Ecto neural progenitor cell (in vitro differentiated cells): ENCODE data around the gene SLC45A1.

Source experiments
- DNase-seq: peaks from one replicate; pipeline ENCODE4 v3.0.0-alpha.2; 2018; ENCODE audit warnings: low spot score

SLC45A1 gene

DNA sequence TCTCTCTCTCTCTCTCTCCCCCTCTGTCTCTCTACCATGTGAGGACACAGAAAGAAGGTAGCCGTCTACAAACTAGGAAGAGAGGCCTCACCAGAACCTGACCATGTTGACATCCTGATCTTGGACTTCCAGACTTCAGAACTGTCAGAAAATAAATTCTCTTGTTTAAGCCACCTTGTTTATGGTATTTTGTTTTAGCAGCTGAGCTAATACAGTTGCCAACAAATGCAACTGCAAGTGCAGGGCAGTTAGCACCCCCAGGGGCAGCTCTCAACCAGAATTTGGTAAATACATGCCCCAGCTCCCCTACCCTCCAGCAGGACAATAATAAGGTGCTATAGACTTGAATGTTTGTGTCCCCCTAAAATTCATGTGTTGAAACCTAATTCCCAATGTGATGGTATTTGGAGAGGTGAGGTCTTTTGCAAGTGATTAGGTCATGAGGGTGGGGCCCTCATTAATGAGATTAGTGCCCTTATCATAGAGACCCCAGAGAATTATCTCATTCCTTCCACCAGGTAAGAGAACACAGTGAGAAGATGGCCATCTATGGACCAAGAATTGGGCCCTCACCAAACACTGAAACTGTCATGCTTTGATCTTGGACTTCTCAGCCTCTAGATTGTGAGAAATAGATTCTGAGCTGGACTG, 6.7 kb upstream of the SLC45A1 start:
- no peak for DNase-seq

DNA sequence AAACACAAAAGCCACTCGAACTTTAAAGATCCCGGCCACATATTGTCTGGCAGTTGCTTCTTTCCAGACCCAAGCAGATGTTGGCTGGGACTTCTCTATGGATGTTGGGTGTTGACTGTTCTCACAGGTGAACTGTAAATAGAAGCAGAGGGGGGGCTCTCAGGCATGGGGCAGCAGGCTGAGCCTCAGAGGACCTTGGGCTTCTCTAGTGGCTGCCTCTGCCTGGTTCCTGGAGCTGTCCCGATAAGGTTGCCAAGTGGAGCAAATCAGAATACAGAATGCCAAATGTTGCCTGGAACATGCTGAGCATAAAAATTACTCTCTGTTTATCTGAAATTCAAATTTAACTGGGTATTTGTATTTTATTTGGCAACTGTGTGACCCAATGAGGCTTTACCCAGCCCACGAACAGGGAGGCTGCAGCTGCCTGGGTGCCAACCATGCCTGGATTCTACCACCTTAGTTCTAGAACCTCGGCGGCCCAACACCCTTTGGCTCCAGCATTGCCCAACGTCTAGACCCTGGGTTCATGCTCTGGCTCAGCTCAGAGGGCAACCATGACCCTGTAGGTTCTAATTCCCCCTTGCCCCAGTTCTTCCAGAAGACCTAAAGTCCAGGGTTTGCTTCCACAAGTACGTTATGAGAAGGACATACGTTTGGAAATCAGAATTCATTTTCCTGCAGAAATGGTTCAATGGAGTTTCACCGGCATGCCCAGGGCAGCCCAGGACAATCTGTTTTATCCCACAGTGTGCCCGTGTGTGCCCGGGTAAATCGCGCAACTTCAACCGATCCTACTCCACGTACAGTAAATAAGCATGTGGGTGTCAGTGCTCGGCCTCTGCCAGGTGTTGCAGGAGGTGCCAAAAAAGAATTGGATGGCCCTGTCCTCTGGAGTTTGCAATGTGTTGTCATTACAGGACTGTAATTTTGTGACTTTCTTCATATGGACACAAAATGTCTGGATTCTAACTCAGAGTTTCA, 5.4 kb upstream of the SLC45A1 start:
- no peak for DNase-seq

DNA sequence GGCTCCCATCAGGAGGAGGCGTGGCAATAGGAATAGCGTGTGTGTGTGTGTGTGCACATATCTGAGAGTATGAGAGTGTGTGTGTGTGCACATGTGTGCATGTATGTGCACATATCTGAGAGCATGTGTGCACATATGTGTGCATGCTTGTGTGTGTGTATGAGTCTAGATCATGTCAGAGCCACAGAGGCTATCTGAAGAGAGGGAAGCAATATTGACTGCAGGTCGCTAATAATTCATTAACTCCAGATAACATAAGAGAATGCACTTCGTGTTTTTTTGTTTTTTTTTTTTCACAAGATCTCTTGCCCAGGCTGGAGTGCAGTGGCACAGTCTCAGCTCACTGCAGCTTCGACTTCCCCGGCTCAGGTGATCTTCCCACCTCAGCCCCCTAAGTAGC, 4.7 kb upstream of the SLC45A1 start:
- no peak for DNase-seq

DNA sequence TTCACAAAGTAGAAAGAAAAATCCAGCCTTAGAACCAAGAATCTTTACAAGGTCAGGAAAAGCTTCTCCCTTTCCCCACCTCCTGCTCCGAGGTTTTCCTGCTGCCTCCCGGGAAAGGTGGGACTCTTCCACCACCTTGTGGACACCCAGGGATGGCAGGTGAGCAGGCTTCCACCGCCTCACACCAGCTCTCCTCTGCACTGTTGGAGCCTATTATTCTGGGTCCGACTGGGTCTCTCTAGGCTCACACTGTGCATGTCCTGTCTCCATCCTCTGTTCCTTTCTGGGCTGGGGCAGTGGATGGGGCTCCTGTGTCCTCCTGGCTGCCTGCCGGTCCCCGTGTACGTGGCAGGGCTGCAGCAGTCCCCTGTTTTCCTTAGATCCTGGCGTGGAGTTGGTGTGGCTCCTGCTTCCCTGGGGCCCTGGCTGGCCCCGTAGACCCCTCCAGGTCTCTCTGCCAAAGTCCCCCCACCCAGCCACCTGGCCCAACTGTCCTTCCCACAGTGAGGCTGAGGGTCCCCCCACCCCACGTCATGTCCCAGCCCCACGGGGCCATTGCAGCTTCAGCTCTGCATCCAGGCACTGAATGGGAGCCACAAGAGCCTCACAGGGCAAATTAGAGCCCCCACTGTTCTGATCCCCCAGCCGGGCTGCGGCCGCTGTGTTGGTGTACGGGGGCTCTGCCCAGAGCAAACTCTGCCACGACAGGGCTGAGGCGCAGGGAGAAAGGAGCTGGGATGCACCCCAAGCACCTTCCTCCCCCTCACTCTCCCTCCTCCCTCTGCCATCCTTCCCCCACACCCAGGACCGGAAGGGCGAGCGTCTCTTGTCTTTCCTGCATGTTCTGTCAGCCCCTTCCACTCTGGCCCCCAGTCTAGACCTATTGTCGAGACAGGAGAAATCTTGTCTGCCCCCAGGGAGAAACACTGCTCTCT, 3.3 kb upstream of the SLC45A1 start:
- peak; percentile 81 for DNase-seq

DNA sequence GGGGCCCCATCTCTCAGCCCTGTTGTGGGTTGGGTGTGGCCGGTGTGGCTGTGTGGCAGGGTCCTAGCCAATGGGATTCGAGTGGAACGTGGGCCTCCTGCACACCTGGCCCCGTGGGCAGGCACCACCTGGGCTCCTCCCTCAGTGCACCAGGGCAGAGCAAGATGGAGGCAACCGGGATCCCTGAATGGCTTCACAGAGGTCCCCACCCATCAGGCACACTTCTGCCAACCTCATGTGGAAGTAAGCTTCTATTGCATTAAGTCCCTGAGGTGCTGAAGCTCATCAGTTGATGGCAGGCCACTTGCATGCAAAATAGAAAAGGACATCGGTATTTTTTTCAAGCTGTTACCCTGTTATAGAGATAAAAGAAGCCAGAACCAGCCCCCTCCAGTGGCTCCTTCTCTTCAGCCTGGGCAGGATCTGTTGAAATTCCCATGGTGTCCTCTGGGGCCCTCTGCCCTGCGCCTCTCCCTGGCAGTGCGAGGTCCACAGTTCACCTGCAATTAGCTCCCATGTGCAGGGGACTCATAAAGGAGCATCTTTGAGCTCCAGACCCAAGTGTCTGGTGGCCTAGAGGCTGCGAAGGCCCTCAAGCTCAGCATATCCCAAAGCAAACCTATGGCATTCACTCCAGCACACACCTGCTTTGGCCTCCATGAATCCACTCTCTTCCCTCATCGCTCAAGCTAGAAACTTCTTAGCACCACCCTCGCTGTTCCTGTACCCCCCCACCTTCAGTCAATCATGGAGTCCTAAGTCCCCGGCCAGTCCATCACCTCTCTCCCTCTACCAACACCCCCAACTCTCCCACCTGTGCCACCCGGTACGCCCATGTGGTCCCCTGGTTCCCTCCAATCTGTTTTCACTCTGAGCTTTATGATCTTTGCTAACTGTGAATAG, 2.1 kb upstream of the SLC45A1 start:
- no peak for DNase-seq

DNA sequence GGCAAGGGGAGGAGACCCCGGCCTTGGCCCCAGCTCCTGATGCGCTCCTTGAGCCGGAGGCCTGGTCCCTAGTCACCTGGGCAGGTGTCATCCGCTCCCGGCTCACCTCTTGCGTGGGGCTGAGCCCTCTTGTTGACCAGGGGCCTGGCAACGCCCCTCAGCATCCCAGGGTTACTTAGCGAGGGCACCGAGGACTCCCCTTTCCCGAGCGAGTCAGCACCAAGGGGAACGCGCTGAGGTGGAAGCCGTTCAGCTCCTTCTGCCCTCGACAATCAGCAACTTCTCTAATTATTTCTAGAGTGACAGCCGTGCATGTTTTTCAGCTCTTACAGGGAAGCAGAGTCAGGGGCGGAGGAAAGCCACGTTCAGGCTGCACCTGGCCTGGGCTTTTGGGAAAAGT, 522 bp downstream of the SLC45A1 start:
- DNase-seq: no peak

DNA sequence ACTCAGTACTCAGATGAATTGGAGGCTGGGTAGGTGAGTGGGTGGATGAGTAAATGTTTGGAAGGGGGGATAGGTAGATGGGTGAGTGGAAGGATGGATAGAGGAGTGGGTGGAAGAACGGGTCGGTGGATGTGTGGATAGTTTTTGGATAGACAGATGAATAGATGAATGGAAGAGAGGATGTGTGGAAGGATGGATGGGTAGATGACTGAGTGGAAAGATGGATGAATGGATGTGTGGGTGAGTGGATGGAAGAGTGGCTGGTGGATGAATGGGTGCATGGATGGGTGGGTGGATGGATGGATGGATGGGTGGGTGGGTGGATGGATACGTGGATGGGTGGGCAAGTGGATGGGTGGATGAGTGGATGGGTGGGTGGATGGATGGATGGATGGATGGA, 3.7 kb downstream of the SLC45A1 start:
- DNase-seq: no peak

DNA sequence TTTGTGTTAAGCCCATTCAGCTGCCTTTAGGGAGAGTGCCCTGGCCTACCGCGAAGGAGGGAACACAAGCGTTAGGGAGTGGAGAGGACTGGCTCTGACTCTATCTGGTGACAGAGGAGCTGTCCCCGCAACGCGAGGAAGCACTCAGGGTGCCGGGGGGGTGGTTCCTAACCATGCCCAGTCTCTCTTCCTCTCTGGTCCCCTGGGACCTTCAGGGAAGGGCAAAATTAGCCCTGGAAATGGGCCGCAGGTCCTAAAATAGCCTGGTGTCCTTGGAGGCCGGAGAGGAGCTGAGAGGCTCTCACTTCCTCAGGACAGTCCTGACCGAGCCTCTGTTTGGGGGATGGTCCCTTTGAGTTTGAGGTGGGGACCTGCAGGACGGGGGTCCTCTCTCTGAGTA, 5.8 kb downstream of the SLC45A1 start:
- DNase-seq: no peak

DNA sequence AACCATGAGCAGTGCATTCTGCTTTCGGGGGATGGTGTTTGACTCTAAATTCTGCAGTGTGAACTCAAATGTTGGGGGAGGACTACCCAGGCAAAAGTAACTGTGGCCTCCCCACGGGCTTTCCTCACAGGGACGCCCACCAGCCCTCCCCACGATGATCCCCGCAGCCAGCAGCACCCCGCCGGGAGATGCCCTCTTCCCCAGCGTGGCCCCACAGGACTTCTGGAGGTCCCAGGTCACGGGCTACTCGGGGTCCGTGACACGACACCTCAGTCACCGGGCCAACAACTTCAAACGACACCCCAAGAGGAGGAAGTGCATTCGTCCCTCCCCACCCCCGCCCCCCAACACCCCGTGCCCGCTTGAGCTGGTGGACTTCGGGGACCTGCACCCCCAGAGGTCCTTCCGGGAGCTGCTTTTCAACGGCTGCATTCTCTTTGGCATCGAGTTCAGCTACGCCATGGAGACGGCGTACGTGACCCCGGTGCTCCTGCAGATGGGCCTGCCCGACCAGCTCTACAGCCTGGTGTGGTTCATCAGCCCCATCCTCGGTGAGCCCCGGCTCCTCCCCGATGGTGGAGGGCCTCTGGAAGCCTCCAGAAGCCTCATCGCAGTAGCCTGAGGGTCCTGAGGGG, 6.4 kb downstream of the SLC45A1 start:
- DNase-seq: no peak

DNA sequence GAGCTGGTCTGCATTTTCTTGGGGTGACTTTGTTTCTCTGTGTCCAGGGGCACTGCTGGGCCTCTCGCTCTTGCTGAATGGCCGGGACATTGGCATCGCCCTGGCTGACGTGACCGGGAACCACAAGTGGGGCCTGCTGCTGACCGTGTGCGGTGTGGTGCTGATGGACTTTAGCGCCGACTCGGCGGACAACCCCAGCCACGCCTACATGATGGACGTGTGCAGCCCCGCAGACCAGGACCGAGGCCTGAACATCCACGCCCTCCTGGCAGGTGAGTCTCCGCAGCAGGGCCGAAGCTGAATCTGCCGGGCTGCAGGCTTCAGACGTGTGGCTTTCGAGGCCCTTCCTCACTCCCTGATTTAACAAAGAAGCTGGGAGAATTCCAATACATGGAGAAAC, 7.9 kb downstream of the SLC45A1 start:
- no peak for DNase-seq

DNA sequence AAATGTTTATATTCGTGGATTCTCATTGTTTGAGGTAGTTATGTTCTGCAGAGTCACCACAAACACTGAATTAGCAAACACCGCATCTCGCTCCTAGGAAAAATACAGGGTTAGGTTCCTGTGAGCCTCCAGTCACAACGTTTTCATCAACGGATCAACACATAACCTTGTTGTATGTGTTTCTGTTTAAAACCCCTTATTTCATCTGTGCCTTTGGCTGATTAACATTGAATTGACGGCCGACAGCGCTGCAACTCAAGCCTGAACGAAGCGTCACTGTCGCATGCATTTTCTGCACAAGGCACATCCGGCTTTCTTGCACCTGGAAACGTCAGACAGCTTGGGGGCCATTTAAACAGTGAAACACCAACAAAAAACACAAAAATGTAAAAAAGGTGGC, 8.4 kb downstream of the SLC45A1 start:
- no peak for DNase-seq

DNA sequence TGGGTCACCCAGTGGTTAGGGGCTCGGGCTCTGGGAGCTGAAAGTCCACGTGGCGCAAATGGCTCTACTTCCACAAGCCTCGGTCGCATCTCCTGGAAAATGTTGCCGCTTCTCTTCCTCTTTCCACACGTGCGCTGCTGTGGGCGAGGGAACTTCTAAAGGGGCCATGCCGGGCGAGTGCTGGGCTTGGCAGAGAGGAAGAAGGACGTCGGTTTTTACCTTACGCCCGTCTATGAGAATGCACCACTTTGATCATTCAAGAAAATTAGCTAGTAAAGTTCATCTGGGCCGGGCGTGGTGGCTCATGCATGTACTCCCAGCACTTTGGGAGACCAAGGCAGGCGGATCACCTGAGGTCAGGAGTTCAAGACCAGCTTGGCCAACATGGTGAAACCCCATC, 10.4 kb downstream of the SLC45A1 start:
- DNase-seq: no peak

DNA sequence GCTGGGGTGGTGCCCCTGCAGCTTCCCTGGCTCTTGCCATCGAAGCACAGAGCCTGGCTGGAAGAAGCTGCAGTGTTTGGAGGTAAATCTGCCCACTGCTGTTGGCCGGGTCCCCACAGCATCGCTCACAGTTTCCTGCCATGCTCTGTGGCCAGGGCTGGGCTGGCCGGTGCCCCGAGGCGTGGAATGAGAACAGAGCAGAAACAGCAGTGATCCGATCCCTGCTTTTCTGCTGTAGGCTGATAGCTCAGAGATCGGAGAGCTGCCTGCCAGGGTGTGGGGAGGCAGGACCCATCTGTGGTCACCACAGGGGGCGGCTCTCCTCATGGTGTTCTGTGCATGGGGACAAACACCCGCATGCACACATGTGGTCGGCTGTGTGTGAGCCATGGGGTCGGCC, 11.5 kb downstream of the SLC45A1 start:
- peak; percentile 39 for DNase-seq

DNA sequence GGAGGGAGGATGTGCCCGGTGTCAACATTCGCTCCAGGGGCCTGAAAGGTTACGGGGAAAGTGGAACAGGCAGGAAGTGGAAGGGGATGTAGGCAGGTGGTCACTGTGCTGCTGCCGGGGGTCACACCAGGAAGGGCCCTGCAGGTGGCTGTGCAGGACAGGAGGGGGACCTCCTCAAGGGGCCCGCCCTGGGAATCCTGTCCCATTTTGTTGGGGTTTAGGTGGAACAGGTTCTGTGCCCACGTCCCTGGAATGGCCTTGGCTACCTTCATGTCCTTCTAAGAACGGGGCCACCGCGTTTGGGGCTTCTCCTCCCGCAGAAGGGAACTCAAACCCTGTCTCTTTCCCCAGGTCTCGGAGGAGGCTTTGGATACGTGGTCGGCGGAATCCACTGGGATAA, 11.9 kb downstream of the SLC45A1 start:
- DNase-seq: peak; percentile 31

DNA sequence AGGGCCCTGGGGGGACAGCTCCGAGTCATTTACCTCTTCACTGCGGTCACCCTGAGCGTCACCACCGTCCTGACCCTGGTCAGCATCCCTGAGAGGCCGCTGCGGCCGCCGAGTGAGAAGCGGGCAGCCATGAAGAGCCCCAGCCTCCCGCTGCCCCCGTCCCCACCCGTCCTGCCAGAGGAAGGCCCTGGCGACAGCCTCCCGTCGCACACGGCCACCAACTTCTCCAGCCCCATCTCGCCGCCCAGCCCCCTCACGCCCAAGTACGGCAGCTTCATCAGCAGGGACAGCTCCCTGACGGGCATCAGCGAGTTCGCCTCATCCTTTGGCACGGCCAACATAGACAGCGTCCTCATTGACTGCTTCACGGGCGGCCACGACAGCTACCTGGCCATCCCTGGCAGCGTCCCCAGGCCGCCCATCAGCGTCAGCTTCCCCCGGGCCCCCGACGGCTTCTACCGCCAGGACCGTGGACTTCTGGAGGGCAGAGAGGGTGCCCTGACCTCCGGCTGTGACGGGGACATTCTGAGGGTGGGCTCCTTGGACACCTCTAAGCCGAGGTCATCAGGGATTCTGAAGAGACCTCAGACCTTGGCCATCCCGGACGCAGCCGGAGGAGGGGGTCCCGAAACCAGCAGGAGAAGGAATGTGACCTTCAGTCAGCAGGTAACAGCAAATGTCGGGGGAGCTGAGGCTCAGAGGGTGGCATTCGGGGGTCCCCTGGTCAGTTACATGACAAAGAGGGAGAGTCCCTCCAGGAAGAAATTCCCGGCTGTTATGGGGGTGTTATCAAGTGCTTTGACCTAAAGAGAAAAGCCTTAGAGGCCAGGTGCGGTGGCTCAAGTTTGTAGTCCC, 12.6 kb downstream of the SLC45A1 start:
- DNase-seq: peak; percentile 42

DNA sequence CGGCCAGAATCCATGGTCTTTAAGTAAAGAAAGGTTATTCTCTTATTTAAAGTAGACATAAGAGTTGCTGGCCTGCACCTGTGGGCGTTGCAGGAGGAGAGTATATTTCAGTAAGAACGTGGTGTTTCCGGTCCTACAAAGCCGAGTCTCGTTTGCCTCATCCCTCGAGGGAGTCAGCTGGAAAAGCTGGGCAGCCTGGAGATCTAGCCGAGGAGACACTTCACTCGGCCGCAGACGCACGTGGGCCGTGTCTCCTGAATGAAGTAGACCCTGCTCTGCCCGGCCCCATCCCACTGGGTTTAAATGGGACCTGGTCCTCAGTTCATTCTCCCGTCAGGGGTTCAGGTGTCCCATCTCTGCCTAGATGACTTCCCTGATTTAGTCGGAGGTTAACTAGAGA, 14.9 kb downstream of the SLC45A1 start:
- no peak for DNase-seq

DNA sequence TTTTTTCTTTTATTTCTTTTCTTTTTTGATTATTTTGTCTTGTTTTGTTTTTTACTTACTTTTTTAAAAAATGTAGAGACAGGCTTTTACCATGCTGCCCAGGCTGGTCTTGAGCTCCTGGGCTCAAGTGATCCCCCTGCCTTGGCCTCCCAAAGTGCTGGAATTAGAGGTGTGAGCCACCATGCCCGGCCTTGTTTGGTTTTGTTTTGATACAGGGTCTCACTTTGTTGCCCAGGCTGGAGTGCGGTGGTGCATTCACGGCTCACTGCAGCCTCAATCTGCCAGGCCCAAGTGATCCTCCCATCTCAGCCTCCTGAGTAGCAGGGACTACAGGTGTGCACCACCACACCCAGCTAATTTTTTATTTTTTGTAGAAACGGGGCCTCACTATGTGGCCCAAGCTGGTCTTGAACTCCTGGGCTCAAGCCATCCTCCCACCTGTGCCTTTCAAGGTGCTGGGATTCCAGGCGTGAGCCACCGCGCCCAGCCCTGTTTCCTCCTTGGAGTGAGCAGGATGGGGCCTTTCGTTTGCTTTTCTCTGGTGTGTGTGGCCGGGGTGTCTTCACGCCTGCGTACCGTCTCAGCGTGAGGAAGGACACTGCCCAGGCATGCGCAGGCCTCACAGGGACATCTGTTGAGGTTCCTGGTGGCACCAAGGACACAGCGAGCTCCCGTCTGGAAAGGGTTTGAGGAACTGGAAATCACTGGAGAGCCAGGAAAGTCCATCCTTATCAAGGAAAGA, 15.5 kb downstream of the SLC45A1 start:
- DNase-seq: no peak

DNA sequence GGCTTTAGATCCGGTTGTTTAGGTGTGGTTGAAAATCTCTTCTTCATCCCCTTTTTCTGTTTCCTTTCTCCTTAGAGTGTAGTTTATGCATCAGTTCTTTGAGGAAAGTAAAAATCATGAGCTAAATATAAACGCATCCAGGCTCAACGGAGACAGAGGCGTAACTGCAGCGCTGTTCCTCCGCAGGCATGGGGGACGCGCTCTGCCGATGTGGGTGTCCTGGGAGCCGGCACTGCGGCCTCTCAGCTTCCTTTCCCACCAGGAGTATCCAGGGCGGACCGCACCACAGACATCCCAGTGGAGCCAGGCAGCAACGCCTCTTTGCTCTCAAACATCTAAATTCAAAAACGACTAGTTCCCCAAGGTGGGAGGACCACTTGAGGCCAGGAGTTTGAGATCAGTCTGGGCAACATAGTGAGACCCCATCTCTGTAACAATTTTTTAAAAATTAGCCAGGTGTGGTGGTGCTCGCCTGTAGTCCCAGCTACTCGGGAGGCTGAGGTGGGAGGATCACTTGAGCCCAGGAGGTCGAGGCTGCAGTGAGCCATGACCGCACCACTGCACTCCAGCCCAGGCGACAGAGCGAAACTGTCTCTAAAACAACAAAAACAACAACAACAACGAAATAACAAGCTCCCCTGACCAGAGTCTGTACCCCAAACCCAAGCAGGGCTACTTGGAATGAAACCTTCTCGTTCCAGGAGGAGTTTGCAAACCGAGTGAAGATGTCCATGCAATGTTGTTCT, 16.4 kb downstream of the SLC45A1 start:
- DNase-seq: no peak
